ENCODE measurements around the gene NEUROD4. TPM values are rescaled to one million over a fixed set of nuclear protein-coding genes. Genes with fewer than 3 reads are reported as not detected.

The NEUROD4 gene
- total and polyA plus RNA-seq, 2 experiments from 2014 or later, result 0.07 to 0.13 TPM

DNA sequence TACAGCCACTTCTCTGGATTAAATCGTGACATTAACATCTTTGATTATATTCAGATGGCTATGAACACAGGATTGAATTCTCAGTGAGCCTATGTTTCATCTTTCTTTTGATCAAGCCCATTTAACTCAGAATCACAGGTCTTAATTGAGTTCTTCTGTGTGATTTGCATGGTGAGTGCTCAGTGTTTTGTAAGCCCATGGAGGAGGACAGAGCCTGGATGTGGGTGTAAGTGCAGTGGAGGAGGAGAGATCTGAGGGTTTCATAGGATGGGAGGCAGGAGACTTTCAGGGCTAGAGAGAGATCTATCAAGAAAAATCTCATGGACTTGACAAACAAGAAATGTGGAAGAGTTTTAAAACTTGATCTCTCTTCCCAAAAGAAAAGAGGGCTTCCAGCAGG, 29.9 kb upstream of the NEUROD4 start:
- H2AFZ ChIP-seq, result no peak overlapping the region
- Mint-ChIP-seq H3K27me3 (ENCODE audit: insufficient read depth, low read depth, poor library complexity) (peaks cover 2% of the 10 kb centered on the region), H3K4me3 (no peak overlapping the region), H3K9me3 (no peaks in the 10 kb centered on the region), H3K27ac (no peak overlapping the region), H3K4me1 (no peaks in the 10 kb centered on the region), H3K36me3 (ENCODE audit: low read depth) (no peaks in the 10 kb centered on the region)
- no peaks in the 10 kb centered on the region for H3K36me3 ChIP-seq (ENCODE audit: insufficient read depth)
- H3K79me2 ChIP-seq (replicated peaks; ENCODE audit: insufficient read depth), result no peaks in the 10 kb centered on the region
- DNase-seq (ENCODE audit: low spot score) (no peak), ATAC-seq (no peak)
- no peak overlapping the region for H3K4me2 ChIP-seq
- no peak overlapping the region for H3K4me3 ChIP-seq
- no peak for TF ChIP-seq POLR2AphosphoS5 (IDR thresholded peaks at IDR 0.05; ENCODE audit: low read depth)
- TF ChIP-seq, protein P1, sequence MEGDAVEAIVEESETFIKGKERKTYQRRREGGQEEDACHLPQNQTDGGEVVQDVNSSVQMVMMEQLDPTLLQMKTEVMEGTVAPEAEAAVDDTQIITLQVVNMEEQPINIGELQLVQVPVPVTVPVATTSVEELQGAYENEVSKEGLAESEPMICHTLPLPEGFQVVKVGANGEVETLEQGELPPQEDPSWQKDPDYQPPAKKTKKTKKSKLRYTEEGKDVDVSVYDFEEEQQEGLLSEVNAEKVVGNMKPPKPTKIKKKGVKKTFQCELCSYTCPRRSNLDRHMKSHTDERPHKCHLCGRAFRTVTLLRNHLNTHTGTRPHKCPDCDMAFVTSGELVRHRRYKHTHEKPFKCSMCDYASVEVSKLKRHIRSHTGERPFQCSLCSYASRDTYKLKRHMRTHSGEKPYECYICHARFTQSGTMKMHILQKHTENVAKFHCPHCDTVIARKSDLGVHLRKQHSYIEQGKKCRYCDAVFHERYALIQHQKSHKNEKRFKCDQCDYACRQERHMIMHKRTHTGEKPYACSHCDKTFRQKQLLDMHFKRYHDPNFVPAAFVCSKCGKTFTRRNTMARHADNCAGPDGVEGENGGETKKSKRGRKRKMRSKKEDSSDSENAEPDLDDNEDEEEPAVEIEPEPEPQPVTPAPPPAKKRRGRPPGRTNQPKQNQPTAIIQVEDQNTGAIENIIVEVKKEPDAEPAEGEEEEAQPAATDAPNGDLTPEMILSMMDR (conservative IDR thresholded peaks at IDR 0.05; ENCODE audit: low read depth in 2 of 2), result no peak
- TF ChIP-seq, protein P2, sequence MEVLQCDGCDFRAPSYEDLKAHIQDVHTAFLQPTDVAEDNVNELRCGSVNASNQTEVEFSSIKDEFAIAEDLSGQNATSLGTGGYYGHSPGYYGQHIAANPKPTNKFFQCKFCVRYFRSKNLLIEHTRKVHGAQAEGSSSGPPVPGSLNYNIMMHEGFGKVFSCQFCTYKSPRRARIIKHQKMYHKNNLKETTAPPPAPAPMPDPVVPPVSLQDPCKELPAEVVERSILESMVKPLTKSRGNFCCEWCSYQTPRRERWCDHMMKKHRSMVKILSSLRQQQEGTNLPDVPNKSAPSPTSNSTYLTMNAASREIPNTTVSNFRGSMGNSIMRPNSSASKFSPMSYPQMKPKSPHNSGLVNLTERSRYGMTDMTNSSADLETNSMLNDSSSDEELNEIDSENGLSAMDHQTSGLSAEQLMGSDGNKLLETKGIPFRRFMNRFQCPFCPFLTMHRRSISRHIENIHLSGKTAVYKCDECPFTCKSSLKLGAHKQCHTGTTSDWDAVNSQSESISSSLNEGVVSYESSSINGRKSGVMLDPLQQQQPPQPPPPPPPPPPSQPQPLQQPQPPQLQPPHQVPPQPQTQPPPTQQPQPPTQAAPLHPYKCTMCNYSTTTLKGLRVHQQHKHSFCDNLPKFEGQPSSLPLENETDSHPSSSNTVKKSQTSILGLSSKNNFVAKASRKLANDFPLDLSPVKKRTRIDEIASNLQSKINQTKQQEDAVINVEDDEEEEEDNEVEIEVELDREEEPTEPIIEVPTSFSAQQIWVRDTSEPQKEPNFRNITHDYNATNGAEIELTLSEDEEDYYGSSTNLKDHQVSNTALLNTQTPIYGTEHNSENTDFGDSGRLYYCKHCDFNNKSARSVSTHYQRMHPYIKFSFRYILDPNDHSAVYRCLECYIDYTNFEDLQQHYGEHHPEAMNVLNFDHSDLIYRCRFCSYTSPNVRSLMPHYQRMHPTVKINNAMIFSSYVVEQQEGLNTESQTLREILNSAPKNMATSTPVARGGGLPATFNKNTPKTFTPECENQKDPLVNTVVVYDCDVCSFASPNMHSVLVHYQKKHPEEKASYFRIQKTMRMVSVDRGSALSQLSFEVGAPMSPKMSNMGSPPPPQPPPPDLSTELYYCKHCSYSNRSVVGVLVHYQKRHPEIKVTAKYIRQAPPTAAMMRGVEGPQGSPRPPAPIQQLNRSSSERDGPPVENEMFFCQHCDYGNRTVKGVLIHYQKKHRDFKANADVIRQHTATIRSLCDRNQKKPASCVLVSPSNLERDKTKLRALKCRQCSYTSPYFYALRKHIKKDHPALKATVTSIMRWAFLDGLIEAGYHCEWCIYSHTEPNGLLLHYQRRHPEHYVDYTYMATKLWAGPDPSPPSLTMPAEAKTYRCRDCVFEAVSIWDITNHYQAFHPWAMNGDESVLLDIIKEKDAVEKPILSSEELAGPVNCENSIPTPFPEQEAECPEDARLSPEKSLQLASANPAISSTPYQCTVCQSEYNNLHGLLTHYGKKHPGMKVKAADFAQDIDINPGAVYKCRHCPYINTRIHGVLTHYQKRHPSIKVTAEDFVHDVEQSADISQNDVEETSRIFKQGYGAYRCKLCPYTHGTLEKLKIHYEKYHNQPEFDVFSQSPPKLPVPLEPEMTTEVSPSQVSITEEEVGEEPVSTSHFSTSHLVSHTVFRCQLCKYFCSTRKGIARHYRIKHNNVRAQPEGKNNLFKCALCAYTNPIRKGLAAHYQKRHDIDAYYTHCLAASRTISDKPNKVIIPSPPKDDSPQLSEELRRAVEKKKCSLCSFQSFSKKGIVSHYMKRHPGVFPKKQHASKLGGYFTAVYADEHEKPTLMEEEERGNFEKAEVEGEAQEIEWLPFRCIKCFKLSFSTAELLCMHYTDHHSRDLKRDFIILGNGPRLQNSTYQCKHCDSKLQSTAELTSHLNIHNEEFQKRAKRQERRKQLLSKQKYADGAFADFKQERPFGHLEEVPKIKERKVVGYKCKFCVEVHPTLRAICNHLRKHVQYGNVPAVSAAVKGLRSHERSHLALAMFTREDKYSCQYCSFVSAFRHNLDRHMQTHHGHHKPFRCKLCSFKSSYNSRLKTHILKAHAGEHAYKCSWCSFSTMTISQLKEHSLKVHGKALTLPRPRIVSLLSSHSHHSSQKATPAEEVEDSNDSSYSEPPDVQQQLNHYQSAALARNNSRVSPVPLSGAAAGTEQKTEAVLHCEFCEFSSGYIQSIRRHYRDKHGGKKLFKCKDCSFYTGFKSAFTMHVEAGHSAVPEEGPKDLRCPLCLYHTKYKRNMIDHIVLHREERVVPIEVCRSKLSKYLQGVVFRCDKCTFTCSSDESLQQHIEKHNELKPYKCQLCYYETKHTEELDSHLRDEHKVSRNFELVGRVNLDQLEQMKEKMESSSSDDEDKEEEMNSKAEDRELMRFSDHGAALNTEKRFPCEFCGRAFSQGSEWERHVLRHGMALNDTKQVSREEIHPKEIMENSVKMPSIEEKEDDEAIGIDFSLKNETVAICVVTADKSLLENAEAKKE (CRISPR knock-in tag; IDR thresholded peaks at IDR 0.05), result no peak
- TF ChIP-seq ZNF331 (CRISPR knock-in tag; IDR thresholded peaks at IDR 0.05; ENCODE audit: low read depth), result no peak
- TF ChIP-seq, protein P3, sequence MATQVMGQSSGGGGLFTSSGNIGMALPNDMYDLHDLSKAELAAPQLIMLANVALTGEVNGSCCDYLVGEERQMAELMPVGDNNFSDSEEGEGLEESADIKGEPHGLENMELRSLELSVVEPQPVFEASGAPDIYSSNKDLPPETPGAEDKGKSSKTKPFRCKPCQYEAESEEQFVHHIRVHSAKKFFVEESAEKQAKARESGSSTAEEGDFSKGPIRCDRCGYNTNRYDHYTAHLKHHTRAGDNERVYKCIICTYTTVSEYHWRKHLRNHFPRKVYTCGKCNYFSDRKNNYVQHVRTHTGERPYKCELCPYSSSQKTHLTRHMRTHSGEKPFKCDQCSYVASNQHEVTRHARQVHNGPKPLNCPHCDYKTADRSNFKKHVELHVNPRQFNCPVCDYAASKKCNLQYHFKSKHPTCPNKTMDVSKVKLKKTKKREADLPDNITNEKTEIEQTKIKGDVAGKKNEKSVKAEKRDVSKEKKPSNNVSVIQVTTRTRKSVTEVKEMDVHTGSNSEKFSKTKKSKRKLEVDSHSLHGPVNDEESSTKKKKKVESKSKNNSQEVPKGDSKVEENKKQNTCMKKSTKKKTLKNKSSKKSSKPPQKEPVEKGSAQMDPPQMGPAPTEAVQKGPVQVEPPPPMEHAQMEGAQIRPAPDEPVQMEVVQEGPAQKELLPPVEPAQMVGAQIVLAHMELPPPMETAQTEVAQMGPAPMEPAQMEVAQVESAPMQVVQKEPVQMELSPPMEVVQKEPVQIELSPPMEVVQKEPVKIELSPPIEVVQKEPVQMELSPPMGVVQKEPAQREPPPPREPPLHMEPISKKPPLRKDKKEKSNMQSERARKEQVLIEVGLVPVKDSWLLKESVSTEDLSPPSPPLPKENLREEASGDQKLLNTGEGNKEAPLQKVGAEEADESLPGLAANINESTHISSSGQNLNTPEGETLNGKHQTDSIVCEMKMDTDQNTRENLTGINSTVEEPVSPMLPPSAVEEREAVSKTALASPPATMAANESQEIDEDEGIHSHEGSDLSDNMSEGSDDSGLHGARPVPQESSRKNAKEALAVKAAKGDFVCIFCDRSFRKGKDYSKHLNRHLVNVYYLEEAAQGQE (IDR thresholded peaks at IDR 0.05; ENCODE audit: unreplicated experiment), result no peak
- TF ChIP-seq EZH2phosphoT487 (IDR thresholded peaks at IDR 0.05; ENCODE audit: unreplicated experiment), result no peak
- TF ChIP-seq EZH2 (IDR thresholded peaks at IDR 0.05; ENCODE audit: low read depth, unreplicated experiment), result no peak
- no peak for TF ChIP-seq CREB1 (CRISPR knock-in tag; IDR thresholded peaks at IDR 0.05; ENCODE audit: low read depth)
- TF ChIP-seq, protein P4, sequence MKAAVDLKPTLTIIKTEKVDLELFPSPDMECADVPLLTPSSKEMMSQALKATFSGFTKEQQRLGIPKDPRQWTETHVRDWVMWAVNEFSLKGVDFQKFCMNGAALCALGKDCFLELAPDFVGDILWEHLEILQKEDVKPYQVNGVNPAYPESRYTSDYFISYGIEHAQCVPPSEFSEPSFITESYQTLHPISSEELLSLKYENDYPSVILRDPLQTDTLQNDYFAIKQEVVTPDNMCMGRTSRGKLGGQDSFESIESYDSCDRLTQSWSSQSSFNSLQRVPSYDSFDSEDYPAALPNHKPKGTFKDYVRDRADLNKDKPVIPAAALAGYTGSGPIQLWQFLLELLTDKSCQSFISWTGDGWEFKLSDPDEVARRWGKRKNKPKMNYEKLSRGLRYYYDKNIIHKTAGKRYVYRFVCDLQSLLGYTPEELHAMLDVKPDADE (IDR thresholded peaks at IDR 0.05), result no peak
- no peak for TF ChIP-seq ZNF114 (CRISPR knock-in tag; IDR thresholded peaks at IDR 0.05)
- TF ChIP-seq STAT1 (IDR thresholded peaks at IDR 0.05; ENCODE audit: unreplicated experiment), result no peak
- no peak for TF ChIP-seq JUNB (IDR thresholded peaks at IDR 0.05; ENCODE audit: unreplicated experiment)
- TF ChIP-seq NANOG (IDR thresholded peaks at IDR 0.05; ENCODE audit: borderline replicate concordance), result no peak
- no peaks in the 10 kb centered on the region for H3K27me3 ChIP-seq (ENCODE audit: insufficient read depth)
- no peaks in the 10 kb centered on the region for H3K4me1 ChIP-seq (ENCODE audit: insufficient read depth)
- H3F3A ChIP-seq (replicated peaks; ENCODE audit: low read depth), result no peaks in the 10 kb centered on the region
- no peaks in the 10 kb centered on the region for H3K9me2 ChIP-seq (ENCODE audit: insufficient read depth)
- no peaks in the 10 kb centered on the region for H4K20me1 ChIP-seq (replicated peaks; ENCODE audit: insufficient read depth)
- H3K27ac ChIP-seq (ENCODE audit: low read depth), result no peak overlapping the region
